OCI-LY1 (cell line): Measurements from ENCODE around the gene TTC27.

Experiments
- H2AFZ ChIP-seq: fragments of 200-600 bp; sonication (generic), shearing (Covaris generic); 2 replicates; pipeline ENCODE4 v1.6.0; 2014; ENCODE audit warnings: antibody characterized with exemption, mild to moderate bottlenecking, low read length
- H3F3A ChIP-seq: fragments of 200-600 bp; sonication (generic), shearing (Covaris generic); 2 replicates; pipeline ENCODE4 v1.6.0; 2014; ENCODE audit warnings: mild to moderate bottlenecking, antibody characterized with exemption, low read length, moderate library complexity; ENCODE audit not compliant: insufficient read depth
- H3K27ac ChIP-seq: fragments of 200-600 bp; sonication (generic); 2 replicates; pipeline ENCODE4 v1.5.1; 2014; ENCODE audit warnings: low read length, mixed run types, mild to moderate bottlenecking, low read depth; ENCODE audit not compliant: poor library complexity, severe bottlenecking
- H3K27me3 ChIP-seq: fragments of 200-600 bp; sonication (generic); 2 replicates; pipeline ENCODE4 v1.6.0; 2014; ENCODE audit warnings: antibody characterized with exemption, mild to moderate bottlenecking, low read length, moderate library complexity; ENCODE audit not compliant: insufficient read depth
- H3K36me3 ChIP-seq: fragments of 200-600 bp; sonication (generic); 2 replicates; pipeline ENCODE4 v1.6.1; 2014; ENCODE audit warnings: mild to moderate bottlenecking, antibody characterized with exemption, low read length, moderate library complexity, mixed read lengths; ENCODE audit not compliant: insufficient read depth
- H3K4me1 ChIP-seq: fragments of 200-600 bp; sonication (generic); 2 replicates; pipeline ENCODE4 v1.5.1; 2014; ENCODE audit warnings: mild to moderate bottlenecking, low read length, moderate library complexity; ENCODE audit not compliant: insufficient read depth, severe bottlenecking
- H3K4me2 ChIP-seq: fragments of 200-600 bp; sonication (generic), shearing (Covaris generic); 2 replicates; pipeline ENCODE4 v1.6.1; 2014; ENCODE audit warnings: low read length
- H3K4me3 ChIP-seq: fragments of 200-600 bp; sonication (generic); 2 replicates; pipeline ENCODE4 v1.5.1; 2014; ENCODE audit warnings: low read length, low read depth, mild to moderate bottlenecking, mixed read lengths; ENCODE audit not compliant: poor library complexity, severe bottlenecking
- H3K79me2 ChIP-seq: fragments of 200-600 bp; shearing (Covaris generic); 2 replicates; pipeline ENCODE4 v1.6.1; 2016; ENCODE audit warnings: mixed run types, low read length, mixed read lengths; ENCODE audit not compliant: insufficient read depth
- H3K9ac ChIP-seq: fragments of 200-600 bp; sonication (generic), shearing (Covaris generic); 2 replicates; pipeline ENCODE4 v1.6.1; 2014; ENCODE audit warnings: mild to moderate bottlenecking, low read length, mixed read lengths
- H3K9me2 ChIP-seq: fragments of 200-600 bp; sonication (generic), shearing (Covaris generic); 2 replicates; pipeline ENCODE4 v1.6.1; 2014; ENCODE audit warnings: low read depth, mild to moderate bottlenecking, low read length, mixed read lengths
- H3K9me3 ChIP-seq: fragments of 200-600 bp; shearing (Covaris generic); 2 replicates; pipeline ENCODE4 v1.6.1; 2014; ENCODE audit warnings: low read length, mixed read lengths
- H4K20me1 ChIP-seq: fragments of 200-600 bp; sonication (generic), shearing (Covaris generic); 2 replicates; pipeline ENCODE4 v1.6.0; 2016; ENCODE audit warnings: mild to moderate bottlenecking, low read length; ENCODE audit not compliant: insufficient read depth
- CTCF ChIP-seq: fragments of 200-600 bp; sonication (generic), shearing (Covaris generic); IDR thresholded peaks from 2 replicates; pipeline ENCODE4 v1.5.1; 2017; ENCODE audit warnings: mild to moderate bottlenecking, antibody characterized with exemption, low read length, moderate library complexity, mixed read lengths
- EZH2 ChIP-seq: fragments of 200-600 bp; sonication (generic), shearing (Covaris generic); IDR thresholded peaks from 2 replicates; pipeline ENCODE4 v1.8.0; 2017; ENCODE audit warnings: borderline replicate concordance, mixed run types, mild to moderate bottlenecking, antibody characterized with exemption, low read length, moderate library complexity, mixed read lengths

The TTC27 gene

GRCh38 chr2:32671885-32672533, 44.2 kb downstream of the TTC27 start:
- Histone ChIP-seq H3K4me3 (no peak overlapping the region), H3K4me2 (no peak overlapping the region), H4K20me1 (no peaks in the 10 kb centered on the region), H3K9me2 (no peaks in the 10 kb centered on the region), H3K27me3 (no peaks in the 10 kb centered on the region), H3K27ac (no peak overlapping the region), H2AFZ (no peak overlapping the region), H3F3A (no peaks in the 10 kb centered on the region), H3K36me3 (peaks cover 27% of the 10 kb centered on the region), H3K79me2 (no peaks in the 10 kb centered on the region), H3K9ac (no peak overlapping the region), H3K9me3 (no peaks in the 10 kb centered on the region), H3K4me1 (no peaks in the 10 kb centered on the region)
- TF ChIP-seq EZH2 (no peak), CTCF (no peak)

GRCh38 chr2:32678825-32679224, 51.0 kb downstream of the TTC27 start:
- Histone ChIP-seq H3K79me2 (no peaks in the 10 kb centered on the region), H3K27me3 (no peaks in the 10 kb centered on the region), H2AFZ (no peak overlapping the region), H3K4me2 (no peak overlapping the region), H3K36me3 (peaks cover 18% of the 10 kb centered on the region), H4K20me1 (no peaks in the 10 kb centered on the region), H3K9me2 (no peaks in the 10 kb centered on the region), H3K4me3 (no peak overlapping the region), H3F3A (no peaks in the 10 kb centered on the region), H3K9me3 (no peaks in the 10 kb centered on the region), H3K4me1 (no peaks in the 10 kb centered on the region), H3K9ac (no peak overlapping the region), H3K27ac (no peak overlapping the region)
- TF ChIP-seq EZH2: no peak
- TF ChIP-seq CTCF: no peak

- TF ChIP-seq EZH2 (no peak), CTCF (no peak)
- Histone ChIP-seq H3F3A (no peaks in the 10 kb centered on the region), H4K20me1 (no peaks in the 10 kb centered on the region), H3K36me3 (peaks cover 18% of the 10 kb centered on the region), H3K27ac (no peak overlapping the region), H3K27me3 (no peaks in the 10 kb centered on the region), H3K9ac (no peak overlapping the region), H3K4me3 (no peak overlapping the region), H3K4me2 (no peak overlapping the region), H3K4me1 (no peaks in the 10 kb centered on the region), H3K79me2 (no peaks in the 10 kb centered on the region), H3K9me3 (no peaks in the 10 kb centered on the region), H2AFZ (no peak overlapping the region), H3K9me2 (no peaks in the 10 kb centered on the region)
Observed at GRCh38 chr2:32680942-32681341, 53.1 kb downstream of the TTC27 start.
